Lung (tissue), 12 donors: ENCODE measurements around the gene LMTK3. TPM values are rescaled to one million over a fixed set of nuclear protein-coding genes. Genes with fewer than 3 reads are reported as not detected.

Experiments used
- ATAC-seq: fragments of 200-7000 bp; cut with Tn5 transposase; one replicate; pipeline ENCODE4 v1.9.1; 2020; ENCODE audit warnings: moderate number of reproducible peaks; ENCODE audit not compliant: insufficient read depth, low FRiP score
- DNase-seq, 3 donors: peaks; one replicate each; pipeline ENCODE4 v3.0.0-alpha.2; 2013 to 2017
- H3K27ac ChIP-seq, 2 donors: one replicate each; pipeline ENCODE4 v1.5.1; 2013; ENCODE audit warnings: mild to moderate bottlenecking in 2 of 2, moderate library complexity in 2 of 2, control low read depth in 1 of 2, inconsistent platforms in 1 of 2, low read depth in 1 of 2, low read length in 1 of 2
- H3K27me3 ChIP-seq, 3 donors: one replicate each; pipeline ENCODE4 v1.5.1; 2013; ENCODE audit warnings: low read length in 2 of 3; ENCODE audit not compliant: control insufficient read depth in 3 of 3, insufficient read depth in 3 of 3
- H3K36me3 ChIP-seq, 4 donors: one replicate each; pipeline ENCODE4 v1.5.1; 2013; ENCODE audit warnings: low read length in 4 of 4, mild to moderate bottlenecking in 1 of 4, moderate library complexity in 1 of 4; ENCODE audit not compliant: control insufficient read depth in 4 of 4, insufficient read depth in 4 of 4
- H3K4me1 ChIP-seq, 5 donors: one replicate each; pipeline ENCODE4 v1.5.1; 2013; ENCODE audit warnings: low read length in 5 of 5, mild to moderate bottlenecking in 2 of 5, moderate library complexity in 1 of 5; ENCODE audit not compliant: control insufficient read depth in 5 of 5, insufficient read depth in 5 of 5
- H3K4me3 ChIP-seq: one replicate; pipeline ENCODE4 v1.5.1; 2013; ENCODE audit warnings: mild to moderate bottlenecking, control low read depth, moderate library complexity
- H3K9ac ChIP-seq, 2 donors: one replicate each; pipeline ENCODE4 v1.5.1; 2013; ENCODE audit warnings: low read length in 2 of 2, control low read depth in 1 of 2; ENCODE audit not compliant: insufficient read depth in 1 of 2
- H3K9me3 ChIP-seq, 4 donors: one replicate each; pipeline ENCODE4 v1.5.1; 2013; ENCODE audit warnings: low read length in 3 of 4, mild to moderate bottlenecking in 1 of 4, moderate library complexity in 1 of 4; ENCODE audit not compliant: control insufficient read depth in 4 of 4, insufficient read depth in 3 of 4
- WGBS, 2 donors: extraction: QIAGEN DNeasy Blood & Tissue Kit; methylation state at CpG; one replicate each; pipeline ENCODE4 v1.1.7; 2013; 5-methylcytosine and 5-hydroxymethylcytosine counted together
- polyA plus RNA-seq, 2 donors: library from polyadenylated mRNA; stranded (reverse); fragments of 200-250 nt; gene quantifications; one replicate each; pipeline ENCODE4 v1.2.1, GENCODE V29; 2013
- total RNA-seq, 2 donors: library from RNA; depleted of rRNA in 1 of 2; stranded (reverse); fragments of >200 nt in 1 of 2; gene quantifications; one replicate each; pipeline ENCODE4 v1.2.1, GENCODE V29; 2014 to 2021
- TF ChIP-seq, protein P1 (sequence below): IDR thresholded peaks from 2 replicates; pipeline ENCODE4 v1.5.1; 2012; ENCODE audit warnings: mild to moderate bottlenecking; ENCODE audit errors: control extremely low read depth, extremely low read depth
- donor health status: control.
- donor health status: control.
- donor health status: Bipolar disorder and iron deficiency.
- donor health status: healthy.
- donor health status: DM: yes; HTN: yes; CAD: no.

Gene LMTK3
- total and polyA plus RNA-seq, 4 donors, result 1.9 to 10.7 (median 4.8) TPM

DNA sequence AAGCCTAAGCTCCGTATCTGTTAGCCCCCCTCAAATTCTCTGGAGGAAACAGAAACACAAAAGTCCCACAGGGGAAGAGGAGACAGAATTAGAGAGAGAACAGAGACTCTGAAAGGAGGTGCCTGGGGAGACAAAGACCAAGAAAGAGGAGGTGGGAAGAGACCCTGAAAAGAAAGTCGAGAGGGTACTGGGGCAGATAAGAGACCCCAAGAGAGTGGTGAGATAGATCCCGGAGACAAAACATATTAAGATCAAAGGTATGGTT lies 66.8 kb downstream of the LMTK3 start:
- peaks cover 0 to 18% (median 9%) of the 10 kb centered on the region in 5 donors for H3K4me1 ChIP-seq
- H3K9ac ChIP-seq, result no peak overlapping the region
- H3K27ac ChIP-seq, result no peak overlapping the region
- no peaks in the 10 kb centered on the region for H3K9me3 ChIP-seq
- no peak for ATAC-seq
- TF ChIP-seq, protein P1, sequence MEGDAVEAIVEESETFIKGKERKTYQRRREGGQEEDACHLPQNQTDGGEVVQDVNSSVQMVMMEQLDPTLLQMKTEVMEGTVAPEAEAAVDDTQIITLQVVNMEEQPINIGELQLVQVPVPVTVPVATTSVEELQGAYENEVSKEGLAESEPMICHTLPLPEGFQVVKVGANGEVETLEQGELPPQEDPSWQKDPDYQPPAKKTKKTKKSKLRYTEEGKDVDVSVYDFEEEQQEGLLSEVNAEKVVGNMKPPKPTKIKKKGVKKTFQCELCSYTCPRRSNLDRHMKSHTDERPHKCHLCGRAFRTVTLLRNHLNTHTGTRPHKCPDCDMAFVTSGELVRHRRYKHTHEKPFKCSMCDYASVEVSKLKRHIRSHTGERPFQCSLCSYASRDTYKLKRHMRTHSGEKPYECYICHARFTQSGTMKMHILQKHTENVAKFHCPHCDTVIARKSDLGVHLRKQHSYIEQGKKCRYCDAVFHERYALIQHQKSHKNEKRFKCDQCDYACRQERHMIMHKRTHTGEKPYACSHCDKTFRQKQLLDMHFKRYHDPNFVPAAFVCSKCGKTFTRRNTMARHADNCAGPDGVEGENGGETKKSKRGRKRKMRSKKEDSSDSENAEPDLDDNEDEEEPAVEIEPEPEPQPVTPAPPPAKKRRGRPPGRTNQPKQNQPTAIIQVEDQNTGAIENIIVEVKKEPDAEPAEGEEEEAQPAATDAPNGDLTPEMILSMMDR, result no peak
- peaks cover 4 to 16% (median 11%) of the 10 kb centered on the region in 3 donors for H3K27me3 ChIP-seq
- WGBS, 2 donors, result 31 to 41% methylated on average over 3 of the region's 3 CpGs
- DNase-seq, result peak in 1 of 3 donors; percentile 13
- H3K36me3 ChIP-seq, result peaks cover under 1 to 11% (median 7%) of the 10 kb centered on the region in 4 donors
- no peak overlapping the region for H3K4me3 ChIP-seq

DNA sequence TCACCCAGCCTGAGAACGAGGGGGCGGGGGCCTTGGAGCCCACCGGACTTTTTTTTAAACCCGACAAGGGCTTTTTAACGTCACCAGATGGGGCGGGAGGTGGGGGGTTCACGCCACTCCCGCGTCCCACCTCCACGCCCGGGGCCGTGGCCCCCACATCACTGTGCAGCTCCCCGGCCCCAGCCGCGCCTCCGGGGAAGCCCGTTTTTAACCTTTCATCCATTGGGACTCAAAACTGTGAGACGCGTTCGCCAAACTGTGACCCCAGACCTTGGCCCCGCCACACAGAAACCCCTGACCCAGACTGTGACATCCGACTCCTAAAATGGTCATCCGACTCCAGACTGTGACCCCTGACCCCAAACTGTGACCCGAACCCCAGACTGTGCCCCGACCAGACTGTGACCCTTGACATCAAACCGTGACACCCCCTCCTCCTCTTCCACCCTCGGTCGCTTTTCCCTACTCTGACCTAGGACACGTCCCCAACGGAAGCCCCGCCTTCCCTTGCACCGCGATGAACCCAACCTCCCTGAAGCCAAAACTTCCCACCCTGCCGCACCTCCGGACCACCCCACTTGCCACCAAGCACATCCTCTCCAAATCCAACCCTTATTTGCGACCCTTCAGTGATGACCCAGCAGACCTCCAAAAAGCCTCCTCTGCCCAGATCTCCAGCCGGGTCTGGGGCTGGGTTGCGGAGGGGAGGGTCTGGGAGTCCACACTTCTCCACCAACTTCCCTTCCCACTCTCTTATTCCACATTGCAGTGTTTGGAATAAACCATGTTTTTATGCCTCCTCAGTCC lies 67.3 kb downstream of the LMTK3 start:
- Histone ChIP-seq H3K4me3 (no peak overlapping the region), H3K27me3 (peaks cover 4 to 16% (median 11%) of the 10 kb centered on the region in 3 donors)
- 15 to 17% methylated on average over 38 of the region's 38 CpGs for WGBS, 2 donors

DNA sequence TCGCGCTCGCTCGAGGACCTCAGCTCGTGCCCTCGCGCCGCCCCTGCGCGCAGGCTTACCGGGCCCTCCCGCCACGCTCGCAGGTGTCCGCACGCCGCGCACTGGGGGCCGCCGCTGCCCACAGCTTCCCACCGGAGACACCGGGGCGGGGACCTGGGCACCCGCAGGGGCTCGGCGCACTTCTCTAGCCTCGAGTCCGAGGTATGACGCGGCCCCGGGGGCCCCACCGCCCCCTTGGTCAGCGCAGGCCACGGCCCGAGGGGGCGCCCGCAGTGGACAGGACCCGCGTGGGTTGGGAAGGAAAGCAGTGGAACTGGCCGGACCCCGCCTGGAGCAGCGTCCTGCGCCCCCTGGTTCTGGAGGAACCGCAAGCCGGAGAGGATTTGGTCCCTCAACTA lies 67.9 kb downstream of the LMTK3 start:
- peaks cover 0 to 18% (median 9%) of the 10 kb centered on the region in 5 donors for H3K4me1 ChIP-seq
- ATAC-seq, result no peak
- WGBS, 2 donors, result 7 to 10% methylated on average over 19 to 45 of the region's 45 CpGs

More for the DNA sequence above, 67.3 kb downstream of the LMTK3 start:
- peaks cover 0 to 11% (median 5%) of the 10 kb centered on the region in 4 donors for H3K36me3 ChIP-seq
- no peaks in the 10 kb centered on the region for H3K9me3 ChIP-seq
- no peak overlapping the region for H3K9ac ChIP-seq
- H3K27ac ChIP-seq, result no peak overlapping the region
- DNase-seq, result peak in 1 of 3 donors; percentile 10
- ATAC-seq, result no peak
- H3K4me1 ChIP-seq, result peaks cover 0 to 18% (median 9%) of the 10 kb centered on the region in 5 donors
- TF ChIP-seq, protein P1, result no peak

More for the DNA sequence above, 67.9 kb downstream of the LMTK3 start:
- Histone ChIP-seq H3K27ac (no peak overlapping the region), H3K9ac (no peak overlapping the region), H3K9me3 (no peaks in the 10 kb centered on the region), H3K4me3 (no peak overlapping the region), H3K36me3 (peaks cover 0 to 11% (median 4%) of the 10 kb centered on the region in 4 donors), H3K27me3 (peaks cover 4 to 16% (median 11%) of the 10 kb centered on the region in 3 donors)
- TF ChIP-seq, protein P1, result no peak
- no peak for DNase-seq
